IPS-18a (cell line): ENCODE measurements around the gene RNF115.
A peak's percentile ranks its signal among the peaks of the same experiment; 100 is the strongest.
"Not testable (repeated sequence)": the region's sequence is repeated elsewhere in the genome, so short reads cannot be mapped to it uniquely, and the experiment has no call there.

Experiments used
- H3K27ac ChIP-seq: one replicate; pipeline ENCODE4 v1.5.1; 2013; ENCODE audit warnings: low read length
- H3K27me3 ChIP-seq: one replicate; pipeline ENCODE4 v1.6.1; 2013; ENCODE audit warnings: mild to moderate bottlenecking, low read length; ENCODE audit not compliant: control insufficient read depth, insufficient read depth
- H3K36me3 ChIP-seq: one replicate; pipeline ENCODE4 v1.6.1; 2013; ENCODE audit warnings: low read depth, low read length; ENCODE audit not compliant: control insufficient read depth
- H3K4me1 ChIP-seq: one replicate; pipeline ENCODE4 v1.6.1; 2013; ENCODE audit warnings: low read depth, low read length; ENCODE audit not compliant: control insufficient read depth
- H3K4me3 ChIP-seq: one replicate; pipeline ENCODE4 v1.5.1; 2013; ENCODE audit warnings: low read length
- H3K9ac ChIP-seq: one replicate; pipeline ENCODE4 v1.6.1; 2013; ENCODE audit warnings: mild to moderate bottlenecking, low read length, moderate library complexity
- H3K9me3 ChIP-seq: one replicate; pipeline ENCODE4 v1.6.1; 2013; ENCODE audit warnings: low read depth, low read length; ENCODE audit not compliant: control insufficient read depth

The RNF115 gene

GRCh38 chr1:145750426-145750825, 73.5 kb downstream of the RNF115 start:
- Histone ChIP-seq H3K9ac (no peak overlapping the region), H3K9me3 (no peaks in the 10 kb centered on the region), H3K4me3 (no peak overlapping the region), H3K27me3 (no peaks in the 10 kb centered on the region), H3K27ac (no peak overlapping the region), H3K4me1 (no peaks in the 10 kb centered on the region), H3K36me3 (peaks cover 33% of the 10 kb centered on the region)

- Histone ChIP-seq H3K9ac (no peak overlapping the region), H3K27ac (no peak overlapping the region), H3K9me3 (no peaks in the 10 kb centered on the region), H3K36me3 (peaks cover 49% of the 10 kb centered on the region), H3K27me3 (no peaks in the 10 kb centered on the region), H3K4me1 (no peaks in the 10 kb centered on the region), H3K4me3 (no peak overlapping the region)
Observed at GRCh38 chr1:145747398-145748247, 76.3 kb downstream of the RNF115 start.

- no peak overlapping the region for H3K9ac ChIP-seq
Observed at GRCh38 chr1:145740269-145740668, 83.6 kb downstream of the RNF115 start.

GRCh38 chr1:145736191-145736590, 87.7 kb downstream of the RNF115 start:
- no peaks in the 10 kb centered on the region for H3K9me3 ChIP-seq
- no peak overlapping the region for H3K27ac ChIP-seq
- no peak overlapping the region for H3K9ac ChIP-seq
- H3K4me1 ChIP-seq: no peaks in the 10 kb centered on the region
- no peaks in the 10 kb centered on the region for H3K36me3 ChIP-seq
- no peaks in the 10 kb centered on the region for H3K27me3 ChIP-seq
- no peak overlapping the region for H3K4me3 ChIP-seq

More at GRCh38 chr1:145740269-145740668, 83.6 kb downstream of the RNF115 start:
- Histone ChIP-seq H3K4me3 (no peak overlapping the region), H3K27me3 (no peaks in the 10 kb centered on the region), H3K36me3 (peaks cover 16% of the 10 kb centered on the region), H3K9me3 (no peaks in the 10 kb centered on the region), H3K4me1 (no peaks in the 10 kb centered on the region), H3K27ac (no peak overlapping the region)

GRCh38 chr1:145730900-145731299, 93.0 kb downstream of the RNF115 start:
- H3K4me3 ChIP-seq: no peak overlapping the region
- no peak overlapping the region for H3K27ac ChIP-seq
- H3K9ac ChIP-seq: no peak overlapping the region
- no peaks in the 10 kb centered on the region for H3K4me1 ChIP-seq
- no peaks in the 10 kb centered on the region for H3K36me3 ChIP-seq
- no peaks in the 10 kb centered on the region for H3K9me3 ChIP-seq
- no peaks in the 10 kb centered on the region for H3K27me3 ChIP-seq

- Histone ChIP-seq H3K36me3 (no peaks in the 10 kb centered on the region), H3K27ac (no peak overlapping the region), H3K27me3 (no peaks in the 10 kb centered on the region), H3K4me3 (no peak overlapping the region), H3K9ac (no peak overlapping the region), H3K4me1 (no peaks in the 10 kb centered on the region), H3K9me3 (no peaks in the 10 kb centered on the region)
Observed at GRCh38 chr1:145730467-145730866, 93.4 kb downstream of the RNF115 start.

- H3K27me3 ChIP-seq: no peaks in the 10 kb centered on the region
- no peak overlapping the region for H3K9ac ChIP-seq
- no peaks in the 10 kb centered on the region for H3K36me3 ChIP-seq
- no peak overlapping the region for H3K27ac ChIP-seq
- H3K4me1 ChIP-seq: no peaks in the 10 kb centered on the region
- no peak overlapping the region for H3K4me3 ChIP-seq
- no peaks in the 10 kb centered on the region for H3K9me3 ChIP-seq
Observed at GRCh38 chr1:145729666-145730436, 94.0 kb downstream of the RNF115 start.

- Histone ChIP-seq H3K4me1 (no peaks in the 10 kb centered on the region), H3K27me3 (no peaks in the 10 kb centered on the region), H3K36me3 (no peaks in the 10 kb centered on the region), H3K4me3 (no peak overlapping the region), H3K27ac (no peak overlapping the region), H3K9ac (no peak overlapping the region), H3K9me3 (no peaks in the 10 kb centered on the region)
Observed at GRCh38 chr1:145729196-145729595, 94.7 kb downstream of the RNF115 start.

GRCh38 chr1:145726193-145726592, 97.7 kb downstream of the RNF115 start:
- H3K36me3 ChIP-seq, H3K4me3 ChIP-seq, H3K9ac ChIP-seq, H3K9me3 ChIP-seq, H3K4me1 ChIP-seq, H3K27me3 ChIP-seq, H3K27ac ChIP-seq: not testable (repeated sequence)

- H3K4me1 ChIP-seq: peaks cover 8% of the 10 kb centered on the region
- peak overlapping the region; percentile 28 for H3K9ac ChIP-seq
- H3K4me3 ChIP-seq: peak overlapping the region; percentile 57
- H3K27me3 ChIP-seq: peaks cover 16% of the 10 kb centered on the region
- H3K27ac ChIP-seq: no peak overlapping the region
- H3K9me3 ChIP-seq: no peaks in the 10 kb centered on the region
- no peaks in the 10 kb centered on the region for H3K36me3 ChIP-seq
Observed at GRCh38 chr1:145720878-145721671, 102.8 kb downstream of the RNF115 start.

- Histone ChIP-seq H3K36me3 (no peaks in the 10 kb centered on the region), H3K4me3 (peak overlapping the region; percentile 57), H3K27ac (no peak overlapping the region), H3K27me3 (peaks cover 16% of the 10 kb centered on the region), H3K4me1 (peaks cover 8% of the 10 kb centered on the region), H3K9me3 (no peaks in the 10 kb centered on the region), H3K9ac (no peak overlapping the region)
Observed at GRCh38 chr1:145720556-145720877, 103.4 kb downstream of the RNF115 start.
